Smooth muscle cell (in vitro differentiated cells): ENCODE results near the gene HSPA12A. TPM values are rescaled to one million over a fixed set of nuclear protein-coding genes. Genes with fewer than 3 reads are reported as not detected.

Source experiments
- DNase-seq: peaks from one replicate; lab custom pipeline; 2025; ENCODE audit not compliant: unreplicated experiment; lab: John Stamatoyannopoulos, UW
- H2AFZ ChIP-seq: fragments of 200-600 bp; sonication (generic); 2 replicates; pipeline ENCODE4 v1.6.0; 2016; ENCODE audit warnings: antibody characterized with exemption, low read depth, mild to moderate bottlenecking
- H3F3A ChIP-seq: fragments of 200-600 bp; sonication (generic); 2 replicates; pipeline ENCODE4 v1.6.0; 2017; ENCODE audit warnings: antibody characterized with exemption, low read depth
- H3K27ac ChIP-seq: fragments of 200-600 bp; sonication (generic); 2 replicates; pipeline ENCODE4 v1.5.1; 2016; ENCODE audit warnings: low read depth, mild to moderate bottlenecking
- H3K27me3 ChIP-seq: fragments of 200-600 bp; sonication (generic); 2 replicates; pipeline ENCODE4 v1.6.1; 2016; ENCODE audit warnings: low read depth, mild to moderate bottlenecking
- H3K36me3 ChIP-seq: fragments of 200-600 bp; sonication (generic); 2 replicates; pipeline ENCODE4 v1.5.1; 2016; ENCODE audit warnings: low read depth
- H3K4me1 ChIP-seq: fragments of 200-600 bp; sonication (generic); 2 replicates; pipeline ENCODE4 v1.5.1; 2016; ENCODE audit warnings: low read depth
- H3K4me2 ChIP-seq: fragments of 200-600 bp; sonication (generic); 2 replicates; pipeline ENCODE4 v1.6.0; 2016; ENCODE audit warnings: mild to moderate bottlenecking
- H3K4me3 ChIP-seq: fragments of 200-600 bp; sonication (generic); 2 replicates; pipeline ENCODE4 v1.5.1; 2016; ENCODE audit warnings: mild to moderate bottlenecking
- H3K79me2 ChIP-seq: fragments of 200-600 bp; sonication (generic); 2 replicates; pipeline ENCODE4 v1.6.0; 2016; ENCODE audit warnings: low read depth, mild to moderate bottlenecking
- H3K9ac ChIP-seq: fragments of 200-600 bp; sonication (generic); 2 replicates; pipeline ENCODE4 v1.6.0; 2016; ENCODE audit warnings: low read depth
- H3K9me3 ChIP-seq: fragments of 200-600 bp; sonication (generic); replicated peaks from 2 replicates; pipeline ENCODE4 v1.5.1; 2016; ENCODE audit warnings: low read depth
- H4K20me1 ChIP-seq: fragments of 200-600 bp; sonication (generic); 2 replicates; pipeline ENCODE4 v1.6.0; 2016; ENCODE audit warnings: low read depth
- CTCF ChIP-seq: fragments of 200-600 bp; sonication (generic); IDR thresholded peaks from 2 replicates; pipeline ENCODE4 v1.5.1; 2017; ENCODE audit warnings: borderline replicate concordance, mild to moderate bottlenecking, antibody characterized with exemption; ENCODE audit not compliant: insufficient read depth, poor library complexity, severe bottlenecking
- WGBS: methylation state at CpG from one replicate; pipeline ENCODE4 v1.1.7; 2016; ENCODE audit warnings: low lambda C conversion rate; 5-methylcytosine and 5-hydroxymethylcytosine counted together
- polyA plus RNA-seq: library from polyadenylated mRNA; unstranded; fragments of >200 nt; fragmentation: Nextera tagmentation; extraction: Ambion mirVana; gene quantifications from 2 replicates; pipeline ENCODE4 v1.2.1, GENCODE V29; 2016
- total RNA-seq: library from RNA; depleted of rRNA; stranded (reverse); fragments of >200 nt; gene quantifications from 2 replicates; pipeline ENCODE4 v1.2.3, GENCODE V29; 2014

HSPA12A gene
- total and polyA plus RNA-seq, 2 experiments from 2014 or later, result 5.3 to 6.4 TPM

GRCh38 chr10:116761883-116762282 is 19.5 kb upstream of the HSPA12A start:
- Histone ChIP-seq H3K9ac (no peak overlapping the region), H3K4me3 (no peak overlapping the region), H3K27ac (no peak overlapping the region), H4K20me1 (no peaks in the 10 kb centered on the region), H3F3A (no peaks in the 10 kb centered on the region), H3K79me2 (no peaks in the 10 kb centered on the region), H3K4me1 (no peaks in the 10 kb centered on the region), H3K36me3 (no peaks in the 10 kb centered on the region), H3K9me3 (no peaks in the 10 kb centered on the region), H3K27me3 (no peaks in the 10 kb centered on the region), H2AFZ (no peak overlapping the region), H3K4me2 (no peak overlapping the region)
- TF ChIP-seq CTCF, result no peak
- DNase-seq, result no peak
- WGBS, result 79% methylated on average over 5 of the region's 5 CpGs

- Histone ChIP-seq H3K4me2 (no peak overlapping the region), H3K27ac (no peak overlapping the region), H3K79me2 (no peaks in the 10 kb centered on the region), H4K20me1 (no peaks in the 10 kb centered on the region), H3K4me1 (no peaks in the 10 kb centered on the region), H3K36me3 (no peaks in the 10 kb centered on the region), H3K27me3 (no peaks in the 10 kb centered on the region), H3K9me3 (no peaks in the 10 kb centered on the region), H3K4me3 (no peak overlapping the region), H3F3A (no peaks in the 10 kb centered on the region), H3K9ac (no peak overlapping the region), H2AFZ (no peak overlapping the region)
- no peak for DNase-seq
- TF ChIP-seq CTCF, result no peak
- WGBS, result 74% methylated on average over 8 of the region's 8 CpGs
Observed at GRCh38 chr10:116760919-116761318, 18.6 kb upstream of the HSPA12A start.

- Histone ChIP-seq H3K9me3 (no peaks in the 10 kb centered on the region), H3K27me3 (no peaks in the 10 kb centered on the region), H3F3A (no peaks in the 10 kb centered on the region), H3K4me3 (no peak overlapping the region), H3K4me1 (no peaks in the 10 kb centered on the region), H3K4me2 (no peak overlapping the region), H4K20me1 (no peaks in the 10 kb centered on the region), H3K36me3 (no peaks in the 10 kb centered on the region), H3K79me2 (no peaks in the 10 kb centered on the region), H2AFZ (no peak overlapping the region), H3K27ac (no peak overlapping the region), H3K9ac (no peak overlapping the region)
- no peak for DNase-seq
- WGBS, result 80% methylated on average over 10 of the region's 10 CpGs
- no peak for TF ChIP-seq CTCF
Observed at GRCh38 chr10:116757246-116757645, 14.9 kb upstream of the HSPA12A start.

GRCh38 chr10:116756277-116756676 is 13.9 kb upstream of the HSPA12A start:
- no peaks in the 10 kb centered on the region for H3F3A ChIP-seq
- H3K9ac ChIP-seq, result no peak overlapping the region
- no peaks in the 10 kb centered on the region for H3K27me3 ChIP-seq
- no peak overlapping the region for H3K4me2 ChIP-seq
- H2AFZ ChIP-seq, result no peak overlapping the region
- H3K79me2 ChIP-seq, result no peaks in the 10 kb centered on the region
- no peaks in the 10 kb centered on the region for H3K4me1 ChIP-seq
- no peak for DNase-seq
- no peak for TF ChIP-seq CTCF
- WGBS, result 90% methylated on average over 8 of the region's 8 CpGs
- no peak overlapping the region for H3K27ac ChIP-seq
- no peaks in the 10 kb centered on the region for H3K36me3 ChIP-seq
- no peak overlapping the region for H3K4me3 ChIP-seq
- no peaks in the 10 kb centered on the region for H3K9me3 ChIP-seq
- H4K20me1 ChIP-seq, result no peaks in the 10 kb centered on the region
